ENCODE results near the gene RPS6KA2. TPM values are rescaled to one million over a fixed set of nuclear protein-coding genes. Genes with fewer than 3 reads are reported as not detected.
"Not testable (repeated sequence)": the region's sequence is repeated elsewhere in the genome, so short reads cannot be mapped to it uniquely, and the experiment has no call there.

The RPS6KA2 gene
- total RNA-seq, 3 donors from 2014 or later = 8.6 to 21.3 (median 18.7) TPM

GRCh38 chr6:166529586-166529985 is 97.5 kb downstream of the RPS6KA2 start:
- Histone ChIP-seq H3K4me3 (no peak overlapping the region), H3K4me1 (ENCODE audit: low read depth) (no peaks in the 10 kb centered on the region), H3K36me3 (ENCODE audit: low read depth) (no peaks in the 10 kb centered on the region), H3K9me3 (no peaks in the 10 kb centered on the region)
- DNase-seq = no peak
- no peak for ATAC-seq
- intact Hi-C loops (cut with DNase I, micrococcal nuclease) = no loop called here
- TF ChIP-seq CTCF (IDR thresholded peaks at IDR 0.05) = no peak

- H3K36me3 ChIP-seq (ENCODE audit: low read depth); H3K4me1 ChIP-seq (ENCODE audit: low read depth); H3K9me3 ChIP-seq; DNase-seq; H3K4me3 ChIP-seq; ATAC-seq; intact Hi-C loops (cut with DNase I, micrococcal nuclease): not testable (repeated sequence)
Measured at GRCh38 chr6:166529058-166529457, 98.0 kb downstream of the RPS6KA2 start.

- no peak overlapping the region for H3K4me3 ChIP-seq
- no peaks in the 10 kb centered on the region for H3K4me1 ChIP-seq (ENCODE audit: low read depth)
- ATAC-seq = no peak
- DNase-seq = no peak
- TF ChIP-seq CTCF (IDR thresholded peaks at IDR 0.05) = no peak
- H3K9me3 ChIP-seq = no peaks in the 10 kb centered on the region
- H3K36me3 ChIP-seq (ENCODE audit: low read depth) = no peaks in the 10 kb centered on the region
- intact Hi-C loops (cut with DNase I, micrococcal nuclease) = no loop called here
Measured at GRCh38 chr6:166527849-166528248, 99.2 kb downstream of the RPS6KA2 start.

- intact Hi-C loops (cut with DNase I, micrococcal nuclease) = no loop called here
- ATAC-seq (no peak), DNase-seq (no peak)
- Histone ChIP-seq H3K4me1 (ENCODE audit: low read depth) (no peaks in the 10 kb centered on the region), H3K9me3 (no peaks in the 10 kb centered on the region), H3K36me3 (ENCODE audit: low read depth) (no peaks in the 10 kb centered on the region), H3K4me3 (no peak overlapping the region)
- TF ChIP-seq CTCF (IDR thresholded peaks at IDR 0.05) = no peak
Measured at GRCh38 chr6:166526937-166527336, 100.1 kb downstream of the RPS6KA2 start.

GRCh38 chr6:166525567-166525966 is 101.5 kb downstream of the RPS6KA2 start:
- Histone ChIP-seq H3K9me3 (no peaks in the 10 kb centered on the region), H3K36me3 (ENCODE audit: low read depth) (no peaks in the 10 kb centered on the region), H3K4me1 (ENCODE audit: low read depth) (no peaks in the 10 kb centered on the region), H3K4me3 (no peak overlapping the region)
- DNase-seq (no peak), ATAC-seq (no peak)
- no peak for TF ChIP-seq CTCF (IDR thresholded peaks at IDR 0.05)
- intact Hi-C loops (cut with DNase I, micrococcal nuclease) = no loop called here

GRCh38 chr6:166523782-166524559 is 103.1 kb downstream of the RPS6KA2 start:
- no peak for DNase-seq
- Histone ChIP-seq H3K36me3 (ENCODE audit: low read depth) (no peaks in the 10 kb centered on the region), H3K9me3 (no peaks in the 10 kb centered on the region), H3K4me3 (no peak overlapping the region), H3K4me1 (ENCODE audit: low read depth) (no peaks in the 10 kb centered on the region)
- intact Hi-C loops (cut with DNase I, micrococcal nuclease) = no loop called here
- TF ChIP-seq CTCF (IDR thresholded peaks at IDR 0.05) = no peak
- ATAC-seq = no peak

Data from mucosa of descending colon (tissue), 3 donors.